Neuronal stem cell (in vitro differentiated cells): ENCODE measurements around the gene CTSE.

Experiments used
- DNase-seq: peaks from one replicate; pipeline ENCODE4 v3.0.0-alpha.2; 2013; ENCODE audit warnings: low spot score
- H2AFZ ChIP-seq: one replicate; pipeline ENCODE4 v1.6.1; 2013; ENCODE audit warnings: mild to moderate bottlenecking, low read length, inconsistent platforms
- H2AK5ac ChIP-seq: 2 replicates; pipeline ENCODE4 v1.6.1; 2013; ENCODE audit warnings: low read depth, mild to moderate bottlenecking, inconsistent platforms, low read length, moderate library complexity, mixed read lengths
- H2BK120ac ChIP-seq: 2 replicates; pipeline ENCODE4 v1.6.1; 2013; ENCODE audit warnings: low read depth, mild to moderate bottlenecking, inconsistent platforms, low read length, moderate library complexity, mixed read lengths
- H2BK12ac ChIP-seq: one replicate; pipeline ENCODE4 v1.6.1; 2013; ENCODE audit warnings: low read length, inconsistent platforms
- H2BK15ac ChIP-seq: 2 replicates; pipeline ENCODE4 v1.6.1; 2013; ENCODE audit warnings: mild to moderate bottlenecking, low read length, inconsistent platforms, mixed read lengths
- H2BK5ac ChIP-seq: one replicate; pipeline ENCODE4 v1.6.1; 2013; ENCODE audit warnings: inconsistent platforms, mild to moderate bottlenecking, low read length, moderate library complexity
- H3K14ac ChIP-seq: one replicate; pipeline ENCODE4 v1.6.1; 2013; ENCODE audit warnings: low read length, inconsistent platforms
- H3K18ac ChIP-seq: 2 replicates; pipeline ENCODE4 v1.6.1; 2013; ENCODE audit warnings: low read length, inconsistent platforms
- H3K23ac ChIP-seq: 2 replicates; pipeline ENCODE4 v1.6.1; 2013; ENCODE audit warnings: low read depth, mild to moderate bottlenecking, mixed read lengths, low read length, inconsistent platforms; ENCODE audit not compliant: poor library complexity
- H3K27ac ChIP-seq: replicated peaks from 3 replicates; pipeline ENCODE4 v1.5.1; 2013; ENCODE audit warnings: low read length, inconsistent platforms
- H3K27me3 ChIP-seq, 3 experiments: 2 replicates each; pipeline ENCODE4 v1.6.1; 2013; ENCODE audit warnings: low read length in 3 of 3, mild to moderate bottlenecking in 2 of 3, inconsistent platforms in 1 of 3, low read depth in 1 of 3, mixed read lengths in 1 of 3, moderate library complexity in 1 of 3; ENCODE audit not compliant: control insufficient read depth in 3 of 3, insufficient read depth in 3 of 3
- H3K36me3 ChIP-seq, 2 donors: replicated peaks in 1 of 2; 2 replicates each; pipeline ENCODE4 v1.6.1; 2013; ENCODE audit warnings: low read length in 2 of 2; ENCODE audit not compliant: control insufficient read depth in 2 of 2, insufficient read depth in 2 of 2
- H3K4ac ChIP-seq: 2 replicates; pipeline ENCODE4 v1.6.1; 2013; ENCODE audit warnings: inconsistent platforms, mild to moderate bottlenecking, low read length, moderate library complexity
- H3K4me1 ChIP-seq, 2 donors: 1 replicate in 1 of 2; 2 replicates in 1 of 2; pipeline ENCODE4 v1.6.1; 2013; ENCODE audit warnings: low read length in 2 of 2, low read depth in 1 of 2; ENCODE audit not compliant: control insufficient read depth in 2 of 2, insufficient read depth in 1 of 2
- H3K4me2 ChIP-seq: one replicate; pipeline ENCODE4 v1.6.1; 2013; ENCODE audit warnings: mild to moderate bottlenecking, low read length, inconsistent platforms; ENCODE audit not compliant: insufficient read depth, poor library complexity, severe bottlenecking
- H3K4me3 ChIP-seq, 2 donors: 2 replicates each; pipeline ENCODE4 v1.5.1; 2013; ENCODE audit warnings: low read length in 2 of 2, mild to moderate bottlenecking in 2 of 2, inconsistent platforms in 1 of 2, moderate library complexity in 1 of 2
- H3K79me1 ChIP-seq: one replicate; pipeline ENCODE4 v1.6.1; 2013; ENCODE audit warnings: low read depth, mild to moderate bottlenecking, inconsistent platforms, low read length, moderate library complexity
- H3K9ac ChIP-seq: one replicate; pipeline ENCODE4 v1.6.1; 2013; ENCODE audit warnings: mild to moderate bottlenecking, low read depth, low read length, inconsistent platforms; ENCODE audit not compliant: poor library complexity
- H3K9me3 ChIP-seq, 2 donors: replicated peaks in 1 of 2; 2 replicates each; pipeline versions ENCODE3 to v1.6.1; 2013; ENCODE audit warnings: low read length in 2 of 2, mild to moderate bottlenecking in 2 of 2, inconsistent platforms in 1 of 2, low read depth in 1 of 2, mixed read lengths in 1 of 2, moderate library complexity in 1 of 2; ENCODE audit not compliant: control insufficient read depth in 2 of 2, insufficient read depth in 1 of 2
- H4K8ac ChIP-seq: one replicate; pipeline ENCODE4 v1.6.1; 2013; ENCODE audit warnings: low read depth, mild to moderate bottlenecking, inconsistent platforms, low read length, moderate library complexity
- H4K91ac ChIP-seq: one replicate; pipeline ENCODE4 v1.6.1; 2013; ENCODE audit warnings: low read length, low read depth, mild to moderate bottlenecking, inconsistent platforms; ENCODE audit not compliant: poor library complexity
- WGBS, 2 donors: extraction: QIAGEN DNeasy Blood & Tissue Kit; methylation state at CpG; one replicate each; pipeline ENCODE4 v1.1.7; 2013; ENCODE audit warnings: missing lambda C conversion rate in 2 of 2, mixed read lengths in 1 of 2; ENCODE audit not compliant: insufficient read length in 2 of 2, insufficient replicate concordance in 1 of 2; ENCODE audit errors: extremely low coverage in 2 of 2; 5-methylcytosine and 5-hydroxymethylcytosine counted together

CTSE gene

DNA sequence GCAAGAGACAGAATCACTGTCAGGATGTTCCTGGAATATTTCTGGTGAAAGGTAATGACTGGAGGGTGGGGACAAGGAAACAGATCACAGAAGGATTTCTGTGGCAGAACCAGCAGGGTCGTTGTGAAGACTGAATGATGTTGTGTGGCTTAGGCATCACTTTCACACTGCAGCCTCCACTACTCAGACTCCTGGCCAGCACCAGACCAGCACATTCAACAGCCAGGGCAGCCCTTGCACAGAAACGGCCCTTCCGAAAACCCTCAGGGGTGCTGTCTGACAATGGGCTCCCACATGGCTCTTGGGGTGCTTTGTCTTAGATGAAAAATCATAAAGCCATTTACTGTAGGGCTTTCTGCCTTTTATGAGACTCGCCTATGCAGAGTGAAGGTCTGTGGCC lies 16.7 kb downstream of the CTSE start:
- WGBS, 2 donors, result no CpG with 5 or more reads among the region's 4 CpGs
- no peak overlapping the region for H2BK12ac ChIP-seq
- no peak overlapping the region for H3K18ac ChIP-seq

DNA sequence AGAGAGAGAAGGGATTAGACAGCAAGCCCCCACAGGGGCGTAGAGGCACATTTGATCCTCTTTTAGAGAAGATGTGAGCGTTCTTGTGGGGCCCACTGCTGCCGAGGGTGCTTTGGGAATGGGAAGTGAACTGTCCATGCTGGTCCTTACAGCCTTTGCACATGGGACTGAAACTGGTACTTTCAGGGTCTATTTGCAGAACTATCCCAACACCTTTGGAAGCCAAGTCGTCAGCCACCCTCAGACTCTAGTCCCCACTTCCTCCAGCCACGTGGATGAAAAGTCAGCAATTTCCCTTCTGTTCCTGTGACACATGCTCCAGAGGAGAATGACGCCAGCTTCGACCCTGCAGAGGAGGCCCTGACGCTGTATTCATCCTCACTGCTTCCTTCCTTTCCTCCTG lies 17.9 kb downstream of the CTSE start:
- Histone ChIP-seq H3K18ac (peak overlapping the region; percentile 41), H3K27me3 (peaks cover 0 to 8% (median 0%) of the 10 kb centered on the region in 3 experiments), H3K4me1 (peaks cover 0 to 9% of the 10 kb centered on the region in 2 donors), H2AK5ac (no peak overlapping the region), H3K4me3 (no peak overlapping the region), H2BK15ac (no peak overlapping the region), H3K27ac (no peak overlapping the region), H3K23ac (no peak overlapping the region), H3K9ac (no peak overlapping the region), H2BK120ac (no peak overlapping the region), H3K36me3 (peaks cover 0 to 2% of the 10 kb centered on the region in 2 donors), H4K8ac (no peak overlapping the region), H2BK5ac (no peak overlapping the region), H3K9me3 (peaks cover 0 to 3% of the 10 kb centered on the region in 2 donors), H2BK12ac (no peak overlapping the region), H3K14ac (no peak overlapping the region), H3K4me2 (no peak overlapping the region), H3K79me1 (peaks cover 8% of the 10 kb centered on the region), H3K4ac (no peak overlapping the region), H4K91ac (no peak overlapping the region), H2AFZ (no peak overlapping the region)
- WGBS, 2 donors, result no CpG with 5 or more reads among the region's 8 CpGs
- DNase-seq, result no peak

More for the DNA sequence above, 16.7 kb downstream of the CTSE start:
- DNase-seq, result no peak
- H3K9me3 ChIP-seq, result peaks cover 0 to 3% of the 10 kb centered on the region in 2 donors
- H2AFZ ChIP-seq, result no peak overlapping the region
- H2AK5ac ChIP-seq, result no peak overlapping the region
- H3K27ac ChIP-seq, result no peak overlapping the region
- peaks cover 0 to 8% (median 0%) of the 10 kb centered on the region in 3 experiments for H3K27me3 ChIP-seq
- no peak overlapping the region for H3K4me2 ChIP-seq
- no peak overlapping the region for H2BK5ac ChIP-seq
- H4K91ac ChIP-seq, result no peak overlapping the region
- H3K4me3 ChIP-seq, result no peak overlapping the region
- peaks cover 8% of the 10 kb centered on the region for H3K79me1 ChIP-seq
- H2BK15ac ChIP-seq, result no peak overlapping the region
- no peak overlapping the region for H3K4ac ChIP-seq
- H3K36me3 ChIP-seq, result peaks cover 0 to 2% of the 10 kb centered on the region in 2 donors
- H3K14ac ChIP-seq, result no peak overlapping the region
- no peak overlapping the region for H3K23ac ChIP-seq
- H3K4me1 ChIP-seq, result peaks cover 0 to 9% of the 10 kb centered on the region in 2 donors
- no peak overlapping the region for H2BK120ac ChIP-seq
- no peak overlapping the region for H4K8ac ChIP-seq
- H3K9ac ChIP-seq, result no peak overlapping the region

- Histone ChIP-seq H3K36me3 (peaks cover 0 to 2% of the 10 kb centered on the region in 2 donors), H4K8ac (no peak overlapping the region), H3K4me3 (no peak overlapping the region), H3K27ac (no peak overlapping the region), H2AFZ (no peak overlapping the region), H3K27me3 (peaks cover 0 to 8% (median 0%) of the 10 kb centered on the region in 3 experiments), H3K23ac (no peak overlapping the region), H3K14ac (no peak overlapping the region), H2BK15ac (no peak overlapping the region), H3K9me3 (peaks cover 0 to 3% of the 10 kb centered on the region in 2 donors), H2BK5ac (no peak overlapping the region), H4K91ac (no peak overlapping the region), H2BK120ac (no peak overlapping the region), H3K4ac (no peak overlapping the region), H3K79me1 (peaks cover 8% of the 10 kb centered on the region), H3K4me1 (peaks cover 0 to 9% of the 10 kb centered on the region in 2 donors), H3K4me2 (no peak overlapping the region), H3K9ac (no peak overlapping the region), H3K18ac (no peak overlapping the region), H2AK5ac (no peak overlapping the region), H2BK12ac (no peak overlapping the region)
- WGBS, 2 donors, result no CpG with 5 or more reads among the region's 7 CpGs
- DNase-seq, result no peak
Observed at GRCh38 chr1:206005234-206005633, 18.5 kb downstream of the CTSE start.

DNA sequence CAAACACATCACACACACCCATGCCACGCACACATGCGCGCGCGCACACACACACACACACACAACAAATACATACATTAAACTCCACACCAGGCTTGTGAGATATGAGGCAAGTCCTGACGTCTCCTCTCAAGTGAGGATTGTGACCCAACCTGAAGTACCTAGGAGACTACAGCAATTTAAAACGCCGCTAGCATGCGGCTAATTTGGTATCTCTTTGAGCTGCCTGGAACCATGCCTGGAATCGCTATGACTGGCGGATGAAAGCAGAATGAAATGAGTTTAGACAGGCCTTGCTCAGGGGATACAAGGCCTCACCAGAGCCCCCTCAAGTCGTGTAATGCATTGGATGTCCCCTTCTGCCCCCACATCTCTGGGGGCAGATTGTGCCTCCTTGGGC lies 18.9 kb downstream of the CTSE start:
- Histone ChIP-seq H3K4ac (no peak overlapping the region), H3K9me3 (peaks cover 0 to 3% of the 10 kb centered on the region in 2 donors), H2BK15ac (no peak overlapping the region), H3K18ac (no peak overlapping the region), H4K91ac (no peak overlapping the region), H2AFZ (no peak overlapping the region), H2BK12ac (no peak overlapping the region), H3K9ac (peak overlapping the region; percentile 51), H3K23ac (peak overlapping the region; percentile 11), H3K4me3 (peak overlapping the region in 1 of 2 donors; percentile 56), H3K27me3 (peaks cover 0 to 8% (median 0%) of the 10 kb centered on the region in 3 experiments), H3K79me1 (peaks cover 8% of the 10 kb centered on the region), H2BK5ac (no peak overlapping the region), H2BK120ac (no peak overlapping the region), H3K4me2 (no peak overlapping the region), H3K36me3 (peaks cover 0 to 2% of the 10 kb centered on the region in 2 donors), H3K4me1 (peaks cover 0 to 9% of the 10 kb centered on the region in 2 donors), H3K27ac (no peak overlapping the region), H3K14ac (peak overlapping the region; percentile 25), H2AK5ac (no peak overlapping the region), H4K8ac (no peak overlapping the region)
- DNase-seq, result no peak
- WGBS, 2 donors, result no CpG with 5 or more reads among the region's 12 CpGs
